Body of pancreas (tissue), 4 donors: ENCODE data around the gene PRMT7.

Experiments used
- POLR2A ChIP-seq, 3 donors: fragments of 450-650 bp; IDR thresholded peaks; one replicate each; pipeline ENCODE4 v1.6.1; 2016; ENCODE audit warnings: antibody characterized with exemption in 3 of 3, mild to moderate bottlenecking in 2 of 3
- TF ChIP-seq, protein P1 (sequence below), 7 experiments: fragments of 450-650 bp in 4 of 7; fragments of 200-600 bp in 3 of 7; sonication (generic) in 3 of 7; IDR thresholded peaks; one replicate each; pipeline ENCODE4 v1.5.1; 2016 to 2019; ENCODE audit warnings: antibody characterized with exemption in 7 of 7

DNA sequence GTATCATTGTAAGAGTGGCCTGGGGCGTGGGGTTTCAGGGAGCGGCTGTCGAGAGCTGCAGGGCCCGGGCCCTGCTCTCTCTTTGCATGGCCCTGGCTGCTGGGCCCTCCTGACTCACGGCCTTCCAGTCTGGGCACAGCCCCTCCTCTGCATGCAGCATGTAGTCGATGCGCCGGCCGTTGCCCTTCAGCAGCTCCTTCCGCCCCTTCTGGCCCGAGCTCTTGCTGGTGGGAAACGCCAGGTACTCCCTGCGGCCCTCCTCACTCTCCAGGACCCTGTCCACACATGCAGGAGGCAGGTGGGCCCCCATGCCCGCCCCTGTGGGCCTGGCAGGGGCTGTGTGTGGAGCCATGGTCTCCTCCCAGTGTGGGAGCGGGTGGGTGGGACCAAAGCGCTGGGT is 50.7 kb downstream of the PRMT7 start:
- TF ChIP-seq POLR2A (IDR thresholded peaks at IDR 0.05) = no peak
- TF ChIP-seq, protein P1, sequence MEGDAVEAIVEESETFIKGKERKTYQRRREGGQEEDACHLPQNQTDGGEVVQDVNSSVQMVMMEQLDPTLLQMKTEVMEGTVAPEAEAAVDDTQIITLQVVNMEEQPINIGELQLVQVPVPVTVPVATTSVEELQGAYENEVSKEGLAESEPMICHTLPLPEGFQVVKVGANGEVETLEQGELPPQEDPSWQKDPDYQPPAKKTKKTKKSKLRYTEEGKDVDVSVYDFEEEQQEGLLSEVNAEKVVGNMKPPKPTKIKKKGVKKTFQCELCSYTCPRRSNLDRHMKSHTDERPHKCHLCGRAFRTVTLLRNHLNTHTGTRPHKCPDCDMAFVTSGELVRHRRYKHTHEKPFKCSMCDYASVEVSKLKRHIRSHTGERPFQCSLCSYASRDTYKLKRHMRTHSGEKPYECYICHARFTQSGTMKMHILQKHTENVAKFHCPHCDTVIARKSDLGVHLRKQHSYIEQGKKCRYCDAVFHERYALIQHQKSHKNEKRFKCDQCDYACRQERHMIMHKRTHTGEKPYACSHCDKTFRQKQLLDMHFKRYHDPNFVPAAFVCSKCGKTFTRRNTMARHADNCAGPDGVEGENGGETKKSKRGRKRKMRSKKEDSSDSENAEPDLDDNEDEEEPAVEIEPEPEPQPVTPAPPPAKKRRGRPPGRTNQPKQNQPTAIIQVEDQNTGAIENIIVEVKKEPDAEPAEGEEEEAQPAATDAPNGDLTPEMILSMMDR (IDR thresholded peaks at IDR 0.05) = no peak
